Left lung (tissue), 10 donors: ENCODE data around the gene ELOVL5. TPM values are rescaled to one million over a fixed set of nuclear protein-coding genes. Genes with fewer than 3 reads are reported as not detected.
"Not testable (repeated sequence)": the region's sequence is repeated elsewhere in the genome, so short reads cannot be mapped to it uniquely, and the experiment has no call there.

Experiments
- ATAC-seq: fragments of 200-7000 bp; cut with Tn5 transposase; one replicate; pipeline ENCODE4 v1.9.1; 2020; ENCODE audit warnings: moderate library complexity
- DNase-seq, 4 donors: peaks; one replicate each; pipeline ENCODE4 v3.0.0-alpha.2; 2013 to 2020
- H3K27ac ChIP-seq, 2 donors: fragments of 200-600 bp; sonication (generic) in 1 of 2; one replicate each; pipeline versions ENCODE4 v1.5.0 to v1.8.0; 2020 to 2021
- H3K27me3 ChIP-seq, 2 donors: fragments of 200-600 bp; sonication (generic) in 1 of 2; one replicate each; pipeline versions ENCODE4 v1.5.0 to v1.8.0; 2020 to 2021
- H3K36me3 ChIP-seq, 2 donors: fragments of 200-600 bp; sonication (generic) in 1 of 2; one replicate each; pipeline versions ENCODE4 v1.5.0 to v1.8.0; 2020 to 2021
- H3K4me1 ChIP-seq, 2 donors: fragments of 200-600 bp; one replicate each; pipeline ENCODE4 v1.8.0; 2021
- H3K4me3 ChIP-seq, 2 donors: fragments of 200-600 bp; sonication (generic) in 1 of 2; one replicate each; pipeline versions ENCODE4 v1.5.0 to v1.8.0; 2020 to 2021; ENCODE audit warnings: mild to moderate bottlenecking in 1 of 2
- H3K9me3 ChIP-seq, 2 donors: fragments of 200-600 bp; sonication (generic) in 1 of 2; one replicate each; pipeline versions ENCODE4 v1.5.0 to v1.8.0; 2020 to 2021
- intact Hi-C, 2 donors: fragments of 100-400 bp; cut with DNase I; formaldehyde crosslinking; loops; one replicate each; pipeline versions ENCODE4 v1.11.2 to v1.14.2; 2022
- polyA plus RNA-seq, 6 donors: library from polyadenylated mRNA; unstranded; fragments of 120-200 nt; gene quantifications; one replicate each; pipeline ENCODE4 v1.2.1, GENCODE V29; 2013; ENCODE audit not compliant: insufficient read length in 6 of 6
- total RNA-seq, 2 donors: library from RNA; stranded (reverse); fragmentation: NEBNext Ultra II Directional; extraction: Animal tissue kit (Norgen Biotek cat#: 25700); gene quantifications; one replicate each; pipeline ENCODE4 v1.2.1, GENCODE V29; 2021
- TF ChIP-seq, protein P1 (sequence below), 2 donors: fragments of 200-600 bp; sonication (generic) in 1 of 2; IDR thresholded peaks; one replicate each; pipeline versions ENCODE4 v1.5.0 to v1.8.0; 2021; ENCODE audit warnings: antibody characterized with exemption in 2 of 2
- donor health status: DM: no; HTN: yes; CAD: no.
- donor health status: DM: no; HTN: no; CAD: no.

ELOVL5 gene
- total and polyA plus RNA-seq, 8 donors: 54.3 to 132 (median 61.5) TPM

- no peaks in the 10 kb centered on the region for H3K9me3 ChIP-seq
- TF ChIP-seq, protein P1, sequence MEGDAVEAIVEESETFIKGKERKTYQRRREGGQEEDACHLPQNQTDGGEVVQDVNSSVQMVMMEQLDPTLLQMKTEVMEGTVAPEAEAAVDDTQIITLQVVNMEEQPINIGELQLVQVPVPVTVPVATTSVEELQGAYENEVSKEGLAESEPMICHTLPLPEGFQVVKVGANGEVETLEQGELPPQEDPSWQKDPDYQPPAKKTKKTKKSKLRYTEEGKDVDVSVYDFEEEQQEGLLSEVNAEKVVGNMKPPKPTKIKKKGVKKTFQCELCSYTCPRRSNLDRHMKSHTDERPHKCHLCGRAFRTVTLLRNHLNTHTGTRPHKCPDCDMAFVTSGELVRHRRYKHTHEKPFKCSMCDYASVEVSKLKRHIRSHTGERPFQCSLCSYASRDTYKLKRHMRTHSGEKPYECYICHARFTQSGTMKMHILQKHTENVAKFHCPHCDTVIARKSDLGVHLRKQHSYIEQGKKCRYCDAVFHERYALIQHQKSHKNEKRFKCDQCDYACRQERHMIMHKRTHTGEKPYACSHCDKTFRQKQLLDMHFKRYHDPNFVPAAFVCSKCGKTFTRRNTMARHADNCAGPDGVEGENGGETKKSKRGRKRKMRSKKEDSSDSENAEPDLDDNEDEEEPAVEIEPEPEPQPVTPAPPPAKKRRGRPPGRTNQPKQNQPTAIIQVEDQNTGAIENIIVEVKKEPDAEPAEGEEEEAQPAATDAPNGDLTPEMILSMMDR (IDR thresholded peaks at IDR 0.05): no peak
- DNase-seq: no peak
Measured at GRCh38 chr6:53318429-53318828, 30.3 kb downstream of the ELOVL5 start.

GRCh38 chr6:53317861-53318260 lies 30.9 kb downstream of the ELOVL5 start:
- Histone ChIP-seq H3K9me3 (no peaks in the 10 kb centered on the region), H3K4me1 (peaks cover 0 to 60% of the 10 kb centered on the region in 2 donors), H3K27ac (no peak overlapping the region), H3K4me3 (no peak overlapping the region), H3K27me3 (no peaks in the 10 kb centered on the region), H3K36me3 (no peaks in the 10 kb centered on the region)
- intact Hi-C loops: no loop called here
- DNase-seq: no peak
- TF ChIP-seq, protein P1 (IDR thresholded peaks at IDR 0.05): no peak
- no peak for ATAC-seq

More at GRCh38 chr6:53318429-53318828, 30.3 kb downstream of the ELOVL5 start:
- no peak overlapping the region for H3K4me3 ChIP-seq
- peaks cover 0 to 62% of the 10 kb centered on the region in 2 donors for H3K4me1 ChIP-seq
- no peak for ATAC-seq
- H3K27ac ChIP-seq: no peak overlapping the region
- no peaks in the 10 kb centered on the region for H3K27me3 ChIP-seq
- no peaks in the 10 kb centered on the region for H3K36me3 ChIP-seq
- intact Hi-C loops: no loop called here

DNA sequence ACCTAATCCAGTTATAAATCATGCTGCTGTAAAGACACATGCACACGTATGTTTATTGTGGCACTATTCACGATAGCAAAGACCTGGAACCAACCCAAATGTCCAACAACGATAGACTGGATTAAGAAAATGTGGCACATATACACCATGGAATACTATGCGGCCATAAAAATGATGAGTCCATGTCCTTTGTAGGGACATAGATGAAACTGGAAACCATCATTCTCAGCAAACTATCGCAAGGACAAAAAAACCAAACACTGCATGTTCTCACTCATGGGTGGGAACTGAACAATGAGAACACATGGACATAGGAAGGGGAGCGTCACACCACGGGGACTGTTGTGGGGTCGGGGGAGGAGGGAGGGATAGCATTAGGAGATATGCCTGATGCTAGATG lies 31.5 kb downstream of the ELOVL5 start:
- ATAC-seq, H3K27ac ChIP-seq, H3K9me3 ChIP-seq, DNase-seq, H3K27me3 ChIP-seq, H3K36me3 ChIP-seq, H3K4me3 ChIP-seq, intact Hi-C loops: not testable (repeated sequence)
- peaks cover 0 to 57% of the 10 kb centered on the region in 2 donors for H3K4me1 ChIP-seq

DNA sequence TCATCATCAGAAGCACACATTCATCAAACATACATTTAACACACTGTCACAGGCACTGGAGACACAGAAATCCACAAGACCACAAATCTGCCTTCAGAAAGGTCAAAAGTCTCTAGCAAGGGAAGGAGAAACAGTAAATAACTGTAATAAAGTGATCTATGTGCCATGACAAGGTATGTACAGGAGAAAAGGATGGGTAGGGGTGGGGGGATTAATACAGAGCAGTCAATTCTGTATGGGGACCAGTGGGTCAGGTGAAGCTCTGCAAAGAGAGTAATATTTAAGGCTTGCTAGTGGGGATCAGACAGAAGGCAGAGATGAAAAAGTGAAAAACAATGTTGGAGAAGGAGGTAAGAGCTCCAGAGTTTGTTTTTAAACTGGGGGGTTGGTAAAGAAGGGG lies 32.6 kb downstream of the ELOVL5 start:
- Histone ChIP-seq H3K9me3 (no peaks in the 10 kb centered on the region), H3K36me3 (no peaks in the 10 kb centered on the region), H3K4me3 (no peak overlapping the region), H3K27me3 (no peaks in the 10 kb centered on the region), H3K4me1 (peaks cover 0 to 54% of the 10 kb centered on the region in 2 donors), H3K27ac (no peak overlapping the region)
- no peak for ATAC-seq
- TF ChIP-seq, protein P1 (IDR thresholded peaks at IDR 0.05): no peak
- no peak for DNase-seq
- intact Hi-C loops: no loop called here

- intact Hi-C loops: no loop called here
- peaks cover 3 to 57% of the 10 kb centered on the region in 2 donors for H3K4me1 ChIP-seq
- H3K4me3 ChIP-seq: no peak overlapping the region
- H3K27ac ChIP-seq: no peak overlapping the region
- H3K36me3 ChIP-seq: no peaks in the 10 kb centered on the region
- TF ChIP-seq, protein P1 (IDR thresholded peaks at IDR 0.05): no peak
- no peaks in the 10 kb centered on the region for H3K9me3 ChIP-seq
- H3K27me3 ChIP-seq: no peaks in the 10 kb centered on the region
- ATAC-seq: no peak
- DNase-seq: no peak
Measured at GRCh38 chr6:53315086-53315724, 33.5 kb downstream of the ELOVL5 start.
